Measurements from ENCODE around the gene RNF187. TPM values are rescaled to one million over a fixed set of nuclear protein-coding genes. Genes with fewer than 3 reads are reported as not detected.

The RNF187 gene
- total RNA-seq, 4 donors from 2014 or later = 22.5 to 62.6 (median 61.0) TPM

- intact Hi-C loops (cut with DNase I) = no loop called here
- Histone ChIP-seq H3K27me3 (peaks cover 0 to 84% (median 19%) of the 10 kb centered on the region in 4 donors), H3K4me3 (no peak overlapping the region), H3K36me3 (no peaks in the 10 kb centered on the region), H3K4me1 (no peaks in the 10 kb centered on the region), H3K9me3 (no peaks in the 10 kb centered on the region), H3K27ac (replicated peaks in 1 of 4) (no peak overlapping the region)
- DNase-seq (ENCODE audit: extremely low spot score) = no peak
- 73% methylated on average over 7 of the region's 7 CpGs for WGBS
- no peak for TF ChIP-seq POLR2AphosphoS5 (IDR thresholded peaks at IDR 0.05)
- TF ChIP-seq POLR2A (IDR thresholded peaks at IDR 0.05; ENCODE audit: low read depth) = no peak
- no peak for TF ChIP-seq EP300 (IDR thresholded peaks at IDR 0.05)
- TF ChIP-seq CTCF (IDR thresholded peaks at IDR 0.05) = no peak
These were observed 14.5 kb upstream of the RNF187 start for GRCh38 chr1:228472655-228473054.

DNA sequence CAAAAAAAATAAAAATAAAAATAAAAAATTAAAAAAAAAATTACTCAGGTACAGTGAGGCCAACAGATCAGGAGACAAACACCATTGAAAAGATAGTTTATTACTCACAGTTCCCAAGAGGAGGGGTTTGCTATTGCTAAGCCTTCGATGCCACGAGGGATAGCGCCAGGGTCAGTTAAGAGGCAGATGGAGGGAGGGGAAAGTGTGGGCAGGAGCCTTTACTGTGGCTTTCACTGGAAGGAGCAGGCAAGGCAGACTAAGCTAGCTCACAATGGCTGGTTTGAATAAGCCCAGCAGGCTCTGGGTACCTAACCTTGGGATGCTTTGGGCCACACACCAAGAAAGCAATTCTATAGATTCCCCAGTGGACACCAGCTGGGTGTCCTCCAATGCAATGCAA lies 12.7 kb upstream of the RNF187 start:
- H3K36me3 ChIP-seq = no peaks in the 10 kb centered on the region
- H3K9me3 ChIP-seq = no peaks in the 10 kb centered on the region
- H3K4me3 ChIP-seq = no peak overlapping the region
- H3K4me1 ChIP-seq = no peaks in the 10 kb centered on the region
- DNase-seq (ENCODE audit: extremely low spot score) = no peak
- intact Hi-C loops (cut with DNase I) = no loop called here
- no peak overlapping the region for H3K27ac ChIP-seq (replicated peaks in 1 of 4)
- TF ChIP-seq EP300 (IDR thresholded peaks at IDR 0.05) = no peak
- no peak for TF ChIP-seq CTCF (IDR thresholded peaks at IDR 0.05)
- TF ChIP-seq POLR2AphosphoS5 (IDR thresholded peaks at IDR 0.05) = no peak
- no peak for TF ChIP-seq POLR2A (IDR thresholded peaks at IDR 0.05; ENCODE audit: low read depth)
- H3K27me3 ChIP-seq = peaks cover 0 to 66% (median 14%) of the 10 kb centered on the region in 4 donors
- 79% methylated on average over 3 of the region's 3 CpGs for WGBS

GRCh38 chr1:228475812-228476211 lies 11.4 kb upstream of the RNF187 start:
- 59% methylated on average over 2 of the region's 2 CpGs for WGBS
- Histone ChIP-seq H3K9me3 (no peaks in the 10 kb centered on the region), H3K36me3 (no peaks in the 10 kb centered on the region), H3K27ac (replicated peaks in 1 of 4) (no peak overlapping the region), H3K27me3 (peaks cover 0 to 53% (median 7%) of the 10 kb centered on the region in 4 donors), H3K4me3 (no peak overlapping the region), H3K4me1 (no peaks in the 10 kb centered on the region)
- intact Hi-C loops (cut with DNase I) = no loop called here
- TF ChIP-seq POLR2AphosphoS5 (IDR thresholded peaks at IDR 0.05) (no peak), POLR2A (IDR thresholded peaks at IDR 0.05; ENCODE audit: low read depth) (no peak), CTCF (IDR thresholded peaks at IDR 0.05) (no peak), EP300 (IDR thresholded peaks at IDR 0.05) (no peak)
- DNase-seq (ENCODE audit: extremely low spot score) = no peak

GRCh38 chr1:228477263-228477662 lies 9.9 kb upstream of the RNF187 start:
- WGBS = 81% methylated on average over 4 of the region's 4 CpGs
- no peak for DNase-seq (ENCODE audit: extremely low spot score)

More at GRCh38 chr1:228477263-228477662, 9.9 kb upstream of the RNF187 start:
- Histone ChIP-seq H3K27ac (replicated peaks in 1 of 4) (no peak overlapping the region), H3K4me3 (no peak overlapping the region), H3K27me3 (peaks cover 0 to 38% (median 0%) of the 10 kb centered on the region in 4 donors), H3K36me3 (no peaks in the 10 kb centered on the region), H3K4me1 (no peaks in the 10 kb centered on the region), H3K9me3 (no peaks in the 10 kb centered on the region)
- intact Hi-C loops (cut with DNase I) = no loop called here
- no peak for TF ChIP-seq POLR2A (IDR thresholded peaks at IDR 0.05; ENCODE audit: low read depth)
- no peak for TF ChIP-seq CTCF (IDR thresholded peaks at IDR 0.05)
- no peak for TF ChIP-seq EP300 (IDR thresholded peaks at IDR 0.05)
- TF ChIP-seq POLR2AphosphoS5 (IDR thresholded peaks at IDR 0.05) = no peak

Measured in esophagus muscularis mucosa (tissue), 4 donors.